ENCODE data around the gene TRIM45.
"Not testable (repeated sequence)": the region's sequence is repeated elsewhere in the genome, so short reads cannot be mapped to it uniquely, and the experiment has no call there.

Gene TRIM45

GRCh38 chr1:117110774-117111173, 10.8 kb downstream of the TRIM45 start:
- TF ChIP-seq CTCF (conservative IDR thresholded peaks at IDR 0.05) (no peak), ZFX (IDR thresholded peaks at IDR 0.05) (no peak)
- no peak overlapping the region for H3K27ac ChIP-seq

GRCh38 chr1:117107364-117107763, 14.2 kb downstream of the TRIM45 start:
- TF ChIP-seq ZFX (IDR thresholded peaks at IDR 0.05) (no peak), CTCF (conservative IDR thresholded peaks at IDR 0.05) (no peak)
- H3K27ac ChIP-seq, result no peak overlapping the region

- no peak for TF ChIP-seq ZFX (IDR thresholded peaks at IDR 0.05)
- no peak for TF ChIP-seq CTCF (conservative IDR thresholded peaks at IDR 0.05)
- no peak overlapping the region for H3K27ac ChIP-seq
Observed at GRCh38 chr1:117106478-117106877, 15.1 kb downstream of the TRIM45 start.

- TF ChIP-seq CTCF (conservative IDR thresholded peaks at IDR 0.05), result no peak
- TF ChIP-seq ZFX (IDR thresholded peaks at IDR 0.05), result no peak
- no peak overlapping the region for H3K27ac ChIP-seq
Observed at GRCh38 chr1:117105722-117106121, 15.8 kb downstream of the TRIM45 start.

- TF ChIP-seq ZFX (IDR thresholded peaks at IDR 0.05) (no peak), CTCF (conservative IDR thresholded peaks at IDR 0.05) (no peak)
- no peak overlapping the region for H3K27ac ChIP-seq
Observed at GRCh38 chr1:117104986-117105385, 16.6 kb downstream of the TRIM45 start.

GRCh38 chr1:117101858-117102257, 19.7 kb downstream of the TRIM45 start:
- H3K27ac ChIP-seq, result not testable (repeated sequence)

- H3K27ac ChIP-seq, result no peak overlapping the region
- TF ChIP-seq CTCF (conservative IDR thresholded peaks at IDR 0.05) (no peak), ZFX (IDR thresholded peaks at IDR 0.05) (no peak)
Observed at GRCh38 chr1:117101334-117101733, 20.2 kb downstream of the TRIM45 start.

- no peak overlapping the region for H3K27ac ChIP-seq
- no peak for TF ChIP-seq CTCF (conservative IDR thresholded peaks at IDR 0.05)
- no peak for TF ChIP-seq ZFX (IDR thresholded peaks at IDR 0.05)
Observed at GRCh38 chr1:117098287-117098890, 23.2 kb downstream of the TRIM45 start.

All from C4-2B (cell line).